Fibroblast of skin of abdomen (primary cell): ENCODE measurements around the gene SLC37A3.
A peak's percentile ranks its signal among the peaks of the same experiment; 100 is the strongest.
"Not testable (repeated sequence)": the region's sequence is repeated elsewhere in the genome, so short reads cannot be mapped to it uniquely, and the experiment has no call there.

Source experiments
- DNase-seq: peaks from one replicate; pipeline ENCODE4 v3.0.0-alpha.2; 2013

SLC37A3 gene

GRCh38 chr7:140312141-140312846 lies 86.0 kb downstream of the SLC37A3 start:
- no peak for DNase-seq

DNA sequence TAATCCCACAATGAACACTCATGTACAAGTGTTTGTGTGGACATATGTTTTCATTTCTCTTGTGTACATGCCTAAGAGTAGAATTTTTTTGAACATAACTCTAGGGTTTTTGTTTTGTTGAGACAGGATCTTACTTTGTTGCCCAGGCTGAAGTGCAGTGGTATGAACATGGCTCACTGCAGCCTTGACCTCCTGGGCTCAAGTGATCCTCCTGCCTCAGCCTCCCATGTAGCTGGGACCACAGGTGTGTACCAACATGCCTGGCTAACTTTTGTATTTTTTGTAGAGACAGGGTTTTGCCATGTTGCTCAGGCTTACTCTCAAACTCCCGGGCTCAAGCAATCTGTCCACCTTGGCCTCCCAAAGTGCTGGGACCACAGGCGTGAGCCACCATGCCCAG lies 87.2 kb downstream of the SLC37A3 start:
- not testable (repeated sequence) for DNase-seq

GRCh38 chr7:140310337-140311002 lies 87.9 kb downstream of the SLC37A3 start:
- DNase-seq, result peak; percentile 11

- no peak for DNase-seq
Measured at GRCh38 chr7:140308060-140308459, 90.3 kb downstream of the SLC37A3 start.

GRCh38 chr7:140304191-140304799 lies 94.0 kb downstream of the SLC37A3 start:
- peak; percentile 15 for DNase-seq

DNA sequence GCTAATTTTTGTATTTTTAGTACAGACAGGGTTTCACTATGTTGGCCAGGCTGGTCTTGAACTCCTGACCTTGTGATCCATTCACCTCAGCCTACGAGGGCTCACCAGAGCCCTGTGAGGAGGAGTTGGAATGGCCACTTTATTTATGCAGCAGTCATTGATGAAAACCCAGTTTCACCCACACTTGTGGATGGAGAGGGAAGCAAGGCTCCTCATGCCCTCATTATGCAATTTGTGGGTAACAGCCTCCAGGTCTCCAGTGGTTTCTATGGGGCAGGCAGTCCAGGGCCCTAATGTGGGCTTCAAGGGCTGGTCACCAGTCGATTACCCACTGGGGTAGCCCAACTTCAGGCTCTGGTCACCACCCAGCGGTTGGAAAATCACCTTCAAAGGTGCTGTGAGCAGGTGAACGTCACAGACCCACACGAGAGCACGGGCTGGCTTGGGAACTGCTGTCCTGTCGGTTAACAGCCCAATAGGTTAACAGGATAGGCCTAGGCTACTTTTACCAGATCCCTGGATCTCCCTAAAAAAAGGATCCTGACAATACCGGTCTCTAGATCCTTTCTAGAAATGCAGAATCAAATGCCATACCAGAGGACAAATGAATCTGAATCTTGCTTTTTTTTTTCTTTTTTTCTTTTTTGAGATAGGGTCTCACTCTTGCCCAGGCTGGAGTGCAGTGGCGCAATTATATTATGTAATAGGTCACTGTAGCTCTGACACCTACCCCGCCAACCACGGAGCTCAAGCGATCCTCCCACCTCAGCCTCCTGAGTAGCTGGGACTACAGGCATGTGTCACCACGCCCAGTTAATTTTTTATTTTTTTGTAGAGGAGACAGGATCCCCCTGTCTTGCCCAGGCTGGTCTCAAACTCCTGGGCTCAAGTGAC lies 97.8 kb downstream of the SLC37A3 start:
- DNase-seq, result no peak

DNA sequence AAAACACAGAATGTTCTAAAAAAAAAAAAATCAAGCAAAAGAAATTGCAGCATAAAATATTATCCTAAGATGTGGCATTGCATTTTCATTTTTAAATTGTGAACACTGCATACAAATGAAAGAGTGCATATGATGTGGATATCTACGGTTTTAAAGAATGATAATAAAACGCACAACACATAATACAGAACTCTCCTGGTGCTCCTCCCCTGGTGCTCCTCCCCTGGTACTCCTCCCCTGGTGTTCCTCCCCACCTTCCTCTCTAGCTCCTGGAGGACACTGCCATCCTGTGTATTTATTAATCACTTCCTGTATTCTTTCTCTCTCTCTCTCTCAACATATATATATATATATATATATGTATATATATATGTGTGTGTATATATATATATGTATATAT lies 100.1 kb downstream of the SLC37A3 start:
- no peak for DNase-seq

- no peak for DNase-seq
Measured at GRCh38 chr7:140297192-140297591, 101.1 kb downstream of the SLC37A3 start.

GRCh38 chr7:140295224-140295738 lies 103.0 kb downstream of the SLC37A3 start:
- DNase-seq, result no peak

GRCh38 chr7:140294454-140294853 lies 103.9 kb downstream of the SLC37A3 start:
- DNase-seq, result no peak

DNA sequence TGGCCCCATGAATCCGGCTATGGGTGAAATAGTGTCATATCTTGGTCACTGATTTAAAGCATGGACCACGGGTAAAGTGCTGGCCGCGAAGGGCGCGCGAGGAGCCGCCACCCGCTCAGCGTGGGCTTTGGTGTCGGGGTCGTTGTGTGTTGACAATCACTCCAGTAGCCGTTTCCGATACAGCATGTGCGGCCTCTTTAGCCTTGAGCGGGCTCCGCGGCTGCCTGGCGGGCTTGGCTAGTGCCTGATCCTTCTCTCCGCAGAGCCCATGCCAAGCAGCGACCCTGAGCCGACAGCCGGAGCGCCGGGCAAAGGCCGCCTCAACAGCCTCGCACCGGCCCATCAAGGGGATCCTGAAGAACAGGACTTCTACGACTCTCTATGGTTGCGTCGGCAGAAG lies 105.9 kb downstream of the SLC37A3 start:
- no peak for DNase-seq

DNA sequence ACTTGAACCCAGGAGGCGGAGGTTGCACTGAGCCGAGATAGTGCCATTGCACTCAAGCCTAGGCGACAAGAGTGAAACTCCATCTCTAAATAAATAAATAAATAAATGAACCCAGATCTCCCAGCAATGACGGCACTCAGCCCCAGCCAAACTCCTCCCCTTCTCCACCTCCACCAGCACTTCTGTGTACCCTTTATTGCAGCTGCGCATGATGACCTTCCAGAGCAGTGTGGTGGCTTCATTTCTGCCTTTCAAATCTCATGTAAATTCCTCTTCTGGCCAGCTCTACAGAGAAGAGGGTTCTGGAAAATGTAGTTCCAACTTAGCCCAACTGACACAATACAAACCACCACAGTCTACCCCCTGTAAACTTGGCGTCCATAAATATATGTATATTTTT lies 108.5 kb downstream of the SLC37A3 start:
- DNase-seq, result no peak

GRCh38 chr7:140287988-140288387 lies 110.3 kb downstream of the SLC37A3 start:
- DNase-seq, result no peak

- no peak for DNase-seq
Measured at GRCh38 chr7:140285938-140286337, 112.4 kb downstream of the SLC37A3 start.

GRCh38 chr7:140284062-140284461 lies 114.3 kb downstream of the SLC37A3 start:
- no peak for DNase-seq
